ENCODE results near the gene ZC2HC1B.

ZC2HC1B gene

DNA sequence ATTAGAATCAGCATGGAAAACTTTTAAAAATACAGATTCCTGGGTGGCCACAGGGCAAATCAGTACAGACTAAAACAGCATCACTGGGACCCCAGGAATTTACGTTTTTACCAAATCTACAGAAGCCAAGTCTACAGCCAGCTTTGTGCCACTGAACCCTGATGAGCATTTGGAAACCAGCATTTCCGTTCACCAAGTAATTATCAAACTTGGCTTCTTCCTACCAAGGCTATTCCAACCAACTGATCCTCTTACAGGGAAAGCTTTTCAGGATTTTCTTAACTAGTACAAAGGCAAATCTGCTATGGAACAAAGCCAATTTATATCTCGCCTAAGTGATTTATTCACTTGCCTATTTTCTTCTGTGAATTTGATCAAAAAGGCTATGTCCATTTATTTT lies 96.8 kb downstream of the ZC2HC1B start:
- no peak for DNase-seq (ENCODE audit: low read depth in 1 of 2, low spot score in 1 of 2)

GRCh38 chr6:143961886-143962878 lies 97.9 kb downstream of the ZC2HC1B start:
- no peak for DNase-seq (ENCODE audit: low read depth in 1 of 2, low spot score in 1 of 2)

DNA sequence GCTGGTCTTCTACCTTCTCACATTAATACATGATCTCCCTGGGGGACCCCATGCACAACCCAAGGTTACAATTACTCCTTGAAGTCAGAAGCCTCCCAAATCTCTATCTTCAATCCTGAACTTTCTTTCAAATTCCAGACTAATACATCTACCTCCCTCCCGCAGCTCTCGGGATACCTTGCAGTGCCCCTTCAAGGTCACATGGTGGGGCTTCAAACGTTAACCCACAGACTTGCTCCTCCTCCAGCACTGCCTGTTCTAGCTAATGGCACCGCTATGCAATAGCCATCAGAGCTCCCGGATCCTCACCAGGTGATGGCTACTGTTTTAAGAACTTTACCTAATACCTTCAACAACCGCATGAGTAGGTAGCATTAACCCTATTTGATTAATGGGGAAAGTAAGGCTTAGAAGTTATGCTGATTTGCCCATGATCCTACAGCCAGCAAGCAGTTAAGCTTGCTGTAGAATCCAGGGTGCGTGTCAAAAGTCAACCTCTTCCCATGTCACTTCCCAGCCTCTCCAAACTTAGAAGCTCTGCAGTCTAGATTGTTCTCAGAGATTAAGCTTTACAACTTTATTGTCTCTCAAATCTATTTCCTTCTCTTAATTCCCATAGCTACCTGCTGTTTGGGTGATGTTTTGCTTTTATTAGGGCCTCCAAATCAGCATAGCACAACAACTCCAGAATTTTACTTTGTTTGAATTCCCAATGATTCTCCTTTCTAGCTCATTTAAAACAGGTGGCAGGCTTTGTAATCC lies 99.1 kb downstream of the ZC2HC1B start:
- no peak for DNase-seq (ENCODE audit: low read depth in 1 of 2, low spot score in 1 of 2)

- no peak for DNase-seq (ENCODE audit: low read depth in 1 of 2, low spot score in 1 of 2)
Observed at GRCh38 chr6:143964674-143965081, 100.4 kb downstream of the ZC2HC1B start.

DNA sequence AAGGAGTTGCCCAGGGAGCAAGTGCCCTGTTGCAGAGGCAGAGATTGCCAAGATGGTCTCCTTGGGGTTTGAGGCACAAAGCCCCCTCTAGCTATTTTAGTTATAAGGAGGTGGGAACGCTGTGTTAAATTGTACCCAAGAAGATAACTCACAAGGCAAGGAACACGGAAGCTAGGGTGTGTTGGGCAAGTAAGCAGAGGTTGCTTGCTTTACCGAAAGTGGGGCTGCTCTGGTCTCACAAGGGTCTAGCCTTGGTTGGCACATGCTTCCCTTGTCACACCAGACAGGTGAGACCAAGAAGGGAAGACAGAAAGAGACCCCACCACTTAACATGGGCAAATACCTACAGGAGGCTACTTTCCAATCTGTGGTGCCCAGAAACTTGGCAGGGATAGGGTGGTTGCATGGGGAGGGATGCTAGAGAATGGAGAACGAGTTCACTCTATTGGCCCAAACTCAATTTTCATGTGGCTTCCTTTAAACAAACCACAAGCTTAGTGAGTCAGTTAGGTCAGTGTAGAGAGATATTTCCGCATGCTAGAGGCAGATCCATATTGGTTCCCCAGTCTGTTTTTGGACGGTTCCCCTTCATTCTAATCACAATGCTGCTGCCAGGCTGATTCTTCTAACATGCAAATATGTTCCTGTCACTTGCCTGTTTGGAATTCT lies 101.4 kb downstream of the ZC2HC1B start:
- DNase-seq (ENCODE audit: low read depth in 1 of 2, low spot score in 1 of 2): no peak

GRCh38 chr6:143966312-143966711 lies 102.0 kb downstream of the ZC2HC1B start:
- no peak for DNase-seq (ENCODE audit: low read depth in 1 of 2, low spot score in 1 of 2)

DNA sequence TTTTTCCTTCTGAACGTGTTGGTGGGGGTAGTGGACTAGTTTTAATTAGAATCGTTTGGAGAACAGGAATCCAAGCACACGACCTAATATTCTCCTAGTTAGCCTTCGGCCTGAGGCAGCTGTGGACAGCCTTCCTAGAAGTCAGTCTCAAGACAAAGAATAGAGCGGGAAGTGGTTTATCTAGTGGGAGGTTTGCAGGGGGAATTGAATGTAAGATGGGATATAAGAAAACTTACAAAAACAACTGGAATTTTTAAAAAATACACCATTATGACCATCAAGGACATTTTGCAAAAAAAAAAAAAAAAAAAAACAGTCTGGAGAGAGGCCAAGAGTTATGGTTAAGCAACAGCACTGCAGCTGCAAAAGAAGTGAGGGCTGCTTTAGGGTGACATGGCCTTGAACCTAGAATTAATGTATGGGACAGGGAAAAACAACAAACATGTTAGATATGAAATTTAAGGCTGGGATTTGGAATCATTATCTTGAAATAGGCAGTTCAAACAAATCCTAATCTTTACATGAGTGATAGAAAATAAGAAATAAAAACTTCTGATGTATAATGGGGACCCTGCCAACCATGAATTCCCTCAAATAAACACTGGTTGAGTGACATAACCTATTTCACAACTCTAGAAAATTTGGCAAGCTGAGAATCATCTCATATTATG lies 103.6 kb downstream of the ZC2HC1B start:
- DNase-seq (ENCODE audit: low read depth in 1 of 2, low spot score in 1 of 2): no peak

DNA sequence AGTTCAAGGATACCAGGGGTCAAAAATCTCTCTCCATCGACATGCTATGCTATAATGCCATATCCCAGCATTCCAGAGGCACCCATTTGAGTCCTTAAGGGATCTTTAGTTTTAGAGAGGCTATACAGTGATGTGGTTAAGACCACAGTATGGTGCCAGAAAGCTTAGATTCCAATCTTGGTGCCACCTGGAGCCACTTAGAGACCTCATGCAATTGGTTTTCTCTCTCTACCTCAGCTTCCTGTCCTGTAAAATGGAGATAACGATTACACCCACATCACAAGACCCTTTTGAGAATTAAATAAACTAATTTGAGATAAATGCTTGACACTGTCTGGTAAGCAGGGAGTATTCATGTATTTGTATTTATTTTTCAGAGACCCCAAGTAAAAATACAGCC lies 104.8 kb downstream of the ZC2HC1B start:
- DNase-seq (ENCODE audit: low read depth in 1 of 2, low spot score in 1 of 2): no peak

DNA sequence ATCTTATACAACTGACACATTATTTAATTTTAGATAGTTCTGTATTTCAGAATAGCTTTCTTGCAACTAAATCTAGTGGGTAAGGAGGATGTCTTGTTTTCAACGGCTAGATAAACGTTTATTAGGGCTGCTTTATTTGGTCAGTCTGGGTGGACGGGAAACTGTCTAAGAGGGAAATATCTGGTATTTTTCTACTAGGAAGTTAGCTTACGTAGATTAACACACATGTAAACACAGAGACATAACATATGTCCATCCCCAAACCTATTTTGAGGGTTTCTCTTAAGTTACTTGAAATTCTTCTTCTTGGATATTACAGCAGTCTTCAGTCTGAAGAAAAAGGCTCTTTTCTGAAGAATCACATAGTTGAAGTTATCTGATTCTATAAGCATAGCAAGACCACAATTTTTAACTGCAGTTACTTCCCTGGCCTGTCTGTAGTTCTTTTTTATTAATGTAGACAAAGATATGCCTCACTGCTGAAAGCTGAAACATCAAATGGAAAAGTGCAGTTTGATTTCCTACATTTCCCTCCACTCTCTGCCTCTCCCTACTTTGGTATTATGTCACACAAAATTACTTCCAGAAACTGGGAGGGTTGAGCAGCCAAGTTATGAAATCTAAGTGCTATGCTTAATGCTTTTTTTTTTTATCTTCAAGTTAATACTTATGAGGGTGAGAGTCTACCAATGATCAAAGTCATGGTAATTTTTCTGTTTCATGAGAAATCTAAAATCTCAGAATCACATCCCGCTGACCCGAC lies 106.4 kb downstream of the ZC2HC1B start:
- no peak for DNase-seq (ENCODE audit: low read depth in 1 of 2, low spot score in 1 of 2)

DNA sequence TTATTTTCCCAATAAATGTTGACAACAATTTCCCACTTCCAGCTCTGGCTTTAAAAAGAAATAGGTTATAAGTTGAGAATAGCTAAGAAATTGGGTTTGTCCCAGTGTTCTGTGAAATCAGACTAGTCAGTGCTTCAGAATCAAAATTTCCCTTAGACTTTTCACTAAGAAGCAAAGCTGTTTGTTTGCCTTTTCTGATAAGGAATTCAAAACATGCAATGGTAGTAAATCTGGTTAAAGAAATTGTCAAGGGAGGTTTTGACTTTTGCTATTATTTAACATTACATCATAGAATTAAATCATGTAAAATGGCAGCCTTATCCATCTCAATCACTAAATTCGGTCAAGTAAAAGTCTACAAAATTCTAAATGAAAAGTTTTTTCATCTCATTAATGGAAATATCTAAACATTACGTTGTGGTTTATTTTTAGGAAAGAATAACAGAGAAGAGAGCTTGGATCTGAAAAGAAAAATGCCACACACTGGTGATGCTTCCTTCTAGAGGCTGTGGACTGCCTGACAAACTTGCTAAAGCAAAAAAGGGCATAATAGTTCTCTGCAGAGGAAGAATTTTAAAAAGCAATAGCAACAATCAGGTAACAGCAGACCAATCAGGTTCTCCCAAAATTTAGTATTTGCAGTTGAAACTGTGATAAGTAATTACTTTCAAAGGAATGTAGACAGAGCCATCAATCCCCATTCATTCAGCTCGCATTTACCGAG lies 107.4 kb downstream of the ZC2HC1B start:
- no peak for DNase-seq (ENCODE audit: low read depth in 1 of 2, low spot score in 1 of 2)

GRCh38 chr6:143973097-143973966 lies 109.1 kb downstream of the ZC2HC1B start:
- no peak for DNase-seq (ENCODE audit: low read depth in 1 of 2, low spot score in 1 of 2)

DNA sequence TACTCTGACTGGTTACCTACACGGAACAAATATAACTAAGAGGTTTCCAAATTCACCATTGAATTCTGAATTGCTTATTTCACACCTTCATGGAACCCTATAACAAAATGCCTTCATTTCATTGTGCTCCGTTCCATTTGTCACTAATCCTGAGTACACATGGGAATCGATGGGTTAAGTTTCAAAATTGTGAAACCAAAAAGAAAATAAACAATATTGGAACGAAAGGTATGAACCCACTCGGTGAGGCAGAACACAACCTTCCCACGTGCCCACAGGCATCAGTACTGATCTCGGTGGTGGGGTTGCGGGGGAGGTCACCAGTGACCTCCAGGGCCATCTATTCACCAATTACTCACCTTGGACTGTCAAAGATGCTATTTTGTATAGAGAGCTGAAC lies 109.8 kb downstream of the ZC2HC1B start:
- no peak for DNase-seq (ENCODE audit: low read depth in 1 of 2, low spot score in 1 of 2)

- DNase-seq (ENCODE audit: low read depth in 1 of 2, low spot score in 1 of 2): no peak
Observed at GRCh38 chr6:143976806-143977349, 112.6 kb downstream of the ZC2HC1B start.

DNA sequence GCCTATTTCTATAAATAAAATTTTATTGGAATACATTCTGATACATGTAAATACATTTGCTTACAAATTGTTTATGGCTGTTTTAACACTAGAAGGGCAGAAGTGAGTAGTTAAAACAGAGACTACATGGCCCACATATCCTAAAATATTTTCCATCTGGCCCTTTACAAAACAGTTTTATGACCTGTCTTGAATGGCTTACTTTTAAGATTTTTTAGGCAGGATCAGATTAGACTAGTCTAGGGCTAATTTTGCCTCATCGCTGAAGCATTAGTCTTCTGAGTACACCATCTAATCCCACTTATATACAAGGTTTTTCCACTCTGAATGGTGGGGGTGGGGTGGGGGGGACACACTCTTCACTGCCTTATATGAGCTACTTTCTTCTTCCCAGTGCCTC lies 116.6 kb downstream of the ZC2HC1B start:
- no peak for DNase-seq (ENCODE audit: low read depth in 1 of 2, low spot score in 1 of 2)

DNA sequence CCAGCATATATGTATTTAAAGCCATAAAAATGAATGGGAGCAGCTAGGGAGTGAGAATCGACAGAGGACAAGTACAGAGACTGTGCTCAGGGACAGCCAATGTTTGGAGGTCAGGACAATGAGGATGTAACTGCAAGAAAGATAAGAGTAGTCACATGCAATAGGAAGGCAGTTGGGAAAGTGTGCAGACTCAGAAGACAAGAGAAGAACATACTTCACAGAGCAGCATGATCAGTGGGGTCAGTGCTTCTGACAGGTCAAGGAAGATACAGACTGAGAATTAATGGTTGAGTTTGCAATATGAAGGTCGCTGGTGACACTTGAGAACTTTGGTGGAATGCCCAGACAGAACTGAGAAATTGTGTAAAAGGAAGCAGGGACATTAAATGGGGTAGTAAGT lies 118.7 kb downstream of the ZC2HC1B start:
- no peak for DNase-seq (ENCODE audit: low read depth in 1 of 2, low spot score in 1 of 2)

DNA sequence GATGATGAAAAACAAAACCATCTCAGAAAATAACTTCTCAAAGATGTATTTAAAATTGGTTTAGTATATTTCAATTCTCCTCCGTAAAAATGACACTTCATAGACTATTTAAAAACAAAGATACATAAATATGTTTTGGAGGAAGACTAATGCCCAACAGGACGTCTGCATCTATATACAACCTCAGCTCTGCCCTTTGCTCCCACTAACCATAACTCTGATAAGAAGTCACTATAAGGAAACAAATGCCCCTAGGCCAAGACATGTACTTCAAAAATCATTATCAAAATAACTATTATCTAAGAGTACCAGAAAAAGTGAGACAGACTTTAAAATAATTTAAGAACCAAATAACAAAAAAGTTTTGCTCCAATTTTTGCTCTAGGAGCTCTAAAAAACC lies 120.4 kb downstream of the ZC2HC1B start:
- no peak for DNase-seq (ENCODE audit: low read depth in 1 of 2, low spot score in 1 of 2)

GRCh38 chr6:143986463-143987065 lies 122.3 kb downstream of the ZC2HC1B start:
- DNase-seq (ENCODE audit: low read depth in 1 of 2, low spot score in 1 of 2): no peak

Measured in activated T-helper 1 cell treated with anti-CD3 and anti-CD28 coated beads, Interleukin-2, amount 50 U/mL, for 16 hours (primary cell).